Fibroblast of peridontal ligament (primary cell): ENCODE results near the gene ALDH3B2.
A peak's percentile ranks its signal among the peaks of the same experiment; 100 is the strongest.
"Not testable (repeated sequence)": the region's sequence is repeated elsewhere in the genome, so short reads cannot be mapped to it uniquely, and the experiment has no call there.

ENCODE experiments used
- DNase-seq: peaks from one replicate; pipeline ENCODE4 v3.0.0-alpha.2; 2010; ENCODE audit errors: extremely low read depth

ALDH3B2 gene

DNA sequence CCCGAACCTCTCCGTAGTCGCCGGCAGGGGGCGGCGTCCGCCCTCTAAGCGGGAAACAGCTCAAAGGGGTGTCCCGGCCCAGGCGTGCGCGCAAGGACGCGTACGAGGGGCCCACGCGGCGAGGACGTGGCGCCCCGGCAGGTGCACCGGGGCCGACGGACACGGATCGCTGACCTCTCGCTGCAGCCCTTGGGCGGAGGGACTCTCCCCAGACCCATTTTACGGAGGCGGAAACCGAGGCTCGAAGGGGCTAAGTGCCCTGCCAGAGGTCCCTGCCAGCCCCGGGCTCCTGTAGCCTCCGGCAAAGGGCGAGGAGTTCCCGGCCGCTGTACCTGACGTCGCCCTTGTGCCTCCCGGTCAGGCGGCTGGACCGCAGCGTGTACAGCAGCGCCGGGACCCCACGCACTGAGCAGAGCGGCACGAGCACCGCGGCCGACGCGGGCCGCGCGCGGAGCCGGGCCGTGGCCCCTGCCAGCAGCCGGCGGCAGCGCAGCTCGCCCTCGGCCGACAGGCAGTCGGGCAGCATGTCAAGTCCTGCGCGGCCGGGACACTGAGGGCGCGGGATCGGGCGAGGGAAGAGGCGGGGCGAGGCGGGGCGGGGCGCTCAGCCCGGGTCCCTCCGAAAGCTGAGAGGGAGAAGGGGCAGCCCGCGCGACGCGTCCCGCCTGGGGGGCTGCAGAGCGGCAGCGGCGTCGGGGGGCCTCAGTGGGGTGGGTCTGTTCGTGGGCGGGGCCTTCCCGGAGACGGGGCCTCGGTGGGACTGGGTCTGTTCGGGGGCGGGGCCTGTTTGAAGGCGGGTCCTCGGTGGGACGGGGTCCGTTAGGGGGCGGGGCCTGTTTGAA is 44.8 kb downstream of the ALDH3B2 start, which contains the start of gene NUDT8:
NUDT8 (minus strand) TSS at position 552 of the 842 bp plus-strand sequence; CDS start at position 526, 26 bp downstream.
- peak; percentile 67 for DNase-seq

DNA sequence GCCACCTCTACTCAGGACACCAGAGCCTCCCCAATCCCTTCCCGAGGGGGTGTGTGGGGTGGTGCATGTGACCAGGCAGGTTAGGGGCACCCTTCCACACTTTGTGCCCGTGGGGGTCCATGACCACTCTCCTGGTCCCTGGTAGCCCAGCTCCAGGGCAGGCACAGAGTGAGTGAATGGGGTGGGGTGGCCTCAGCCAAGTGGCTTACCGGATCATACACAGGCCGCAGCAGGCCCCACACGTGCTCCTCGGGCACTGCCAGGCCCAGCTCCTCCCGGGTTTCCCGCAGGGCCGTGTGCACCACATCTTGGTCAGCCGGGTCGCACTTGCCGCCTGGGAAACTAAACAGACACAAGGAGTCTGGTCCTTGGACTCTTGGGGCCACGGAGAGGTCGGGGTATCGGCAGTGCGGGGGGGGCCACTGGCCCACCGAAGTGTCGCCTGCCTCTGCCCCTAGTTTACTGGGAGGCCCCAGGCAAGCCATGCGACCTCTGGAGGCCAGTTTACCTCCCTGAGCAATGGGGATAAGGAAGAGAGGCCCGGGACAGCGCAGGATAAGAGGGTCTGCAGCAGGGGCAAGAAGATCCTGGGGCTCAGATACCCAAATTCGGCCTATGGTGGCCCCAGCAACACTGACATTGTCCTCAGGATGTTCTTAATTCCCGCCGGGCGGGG is 45.6 kb downstream of the ALDH3B2 start:
- no peak for DNase-seq

DNA sequence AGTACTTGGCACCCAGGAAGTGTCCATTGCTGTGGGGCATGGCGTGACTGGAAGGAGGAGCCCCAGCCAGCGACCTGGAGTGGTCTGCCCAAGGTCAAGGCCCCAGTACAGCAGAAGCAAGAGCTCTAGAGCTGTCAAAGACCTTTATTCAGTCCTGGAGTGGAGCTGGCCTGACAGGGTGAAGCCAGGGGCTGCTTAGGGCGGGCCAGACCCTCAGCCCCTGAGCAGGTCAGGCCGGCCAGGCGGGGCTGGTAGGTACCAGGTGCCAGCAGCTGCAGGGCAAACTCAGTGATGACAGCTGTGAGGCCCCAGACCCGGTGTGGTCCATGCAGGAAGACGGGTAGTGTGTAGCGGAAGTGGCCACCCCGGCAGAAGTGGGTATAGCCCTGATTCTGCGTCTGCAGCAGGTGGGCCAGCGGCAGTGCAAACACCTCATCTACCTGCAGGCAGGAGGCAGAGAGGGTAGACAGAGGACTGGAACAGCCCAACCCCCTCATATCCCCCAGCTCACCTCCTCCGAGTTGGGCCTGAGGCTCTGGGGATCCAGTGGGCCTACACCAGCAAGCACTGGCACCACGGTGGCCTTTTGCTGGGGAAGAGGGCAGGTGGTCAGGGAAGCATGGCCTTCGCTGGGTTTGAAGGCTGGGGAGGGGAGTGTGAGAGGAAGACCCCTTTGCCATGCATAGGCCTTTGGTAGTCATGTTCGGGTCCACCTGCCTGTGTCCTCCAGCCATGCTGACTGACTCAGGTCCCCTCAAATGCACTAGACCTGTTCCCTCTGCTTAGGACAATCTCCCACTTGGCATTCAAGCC is 46.4 kb downstream of the ALDH3B2 start:
- no peak for DNase-seq

DNA sequence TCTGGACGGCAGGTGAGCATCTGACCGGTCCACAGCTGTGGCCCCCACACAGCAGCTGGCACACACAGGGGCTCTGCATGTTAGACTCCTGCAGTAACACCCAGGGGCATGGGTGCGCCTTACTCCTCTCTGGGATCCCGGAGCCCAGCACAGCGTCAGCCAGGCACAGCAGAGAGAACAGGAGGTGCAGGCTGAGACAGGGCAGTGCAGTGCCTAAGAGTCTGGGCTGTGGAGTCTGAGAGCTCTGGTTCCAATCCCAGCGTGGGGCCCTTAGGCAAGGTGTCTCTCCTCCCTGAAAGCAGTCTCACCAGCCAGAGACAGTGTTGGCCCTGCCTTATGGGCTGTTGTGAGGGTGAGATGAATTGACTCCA is 47.0 kb downstream of the ALDH3B2 start:
- DNase-seq, result no peak

DNA sequence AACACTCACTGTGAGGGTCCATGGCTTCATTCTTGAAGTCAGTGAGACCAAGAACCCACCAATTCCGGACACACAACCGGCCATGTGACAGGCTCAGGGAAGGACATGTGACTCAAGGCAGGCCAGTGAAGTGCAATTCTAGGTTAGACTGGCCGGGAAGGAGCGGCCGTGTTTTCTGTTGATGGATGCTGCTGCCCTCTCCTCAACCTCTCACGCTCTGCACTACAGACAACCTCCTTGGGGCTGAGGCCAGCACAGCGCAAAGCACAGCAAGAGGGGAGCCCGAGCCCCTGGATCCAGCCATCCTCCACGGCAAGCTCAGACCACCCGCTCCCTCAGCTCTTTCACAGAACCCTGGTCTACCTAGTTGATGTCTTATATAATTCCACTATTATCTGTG is 47.5 kb downstream of the ALDH3B2 start:
- DNase-seq, result no peak

DNA sequence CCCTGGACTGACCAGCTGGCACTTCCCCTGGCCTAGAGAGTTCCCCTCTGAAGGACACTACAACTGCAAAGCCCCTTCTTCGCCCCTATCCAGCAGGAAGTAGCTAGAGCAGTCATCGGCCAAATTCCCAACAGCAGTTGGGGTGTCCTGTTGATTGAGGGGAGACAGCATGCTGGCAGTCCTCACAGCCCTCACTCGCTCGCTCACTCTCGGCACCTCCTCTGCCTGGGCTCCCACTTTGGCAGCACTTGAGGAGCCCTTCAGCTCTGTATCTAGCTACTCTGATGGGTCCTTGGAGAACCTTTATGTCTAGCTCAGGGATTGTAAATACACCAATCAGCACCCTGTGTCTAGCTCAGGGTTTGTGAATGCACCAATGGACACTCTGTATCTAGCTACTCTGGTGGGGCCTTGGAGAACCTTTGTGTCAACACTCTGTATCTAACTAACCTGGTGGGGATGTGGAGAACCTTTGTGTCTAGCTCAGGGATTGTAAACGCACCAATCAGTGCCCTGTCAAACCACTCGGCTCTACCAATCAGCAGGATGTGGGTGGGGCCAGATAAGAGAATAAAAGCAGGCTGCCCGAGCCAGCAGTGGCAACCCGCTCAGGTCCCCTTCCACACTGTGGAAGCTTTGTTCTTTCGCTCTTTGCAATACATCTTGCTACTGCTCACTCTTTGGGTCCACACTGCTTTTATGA is 48.1 kb downstream of the ALDH3B2 start:
- not testable (repeated sequence) for DNase-seq

DNA sequence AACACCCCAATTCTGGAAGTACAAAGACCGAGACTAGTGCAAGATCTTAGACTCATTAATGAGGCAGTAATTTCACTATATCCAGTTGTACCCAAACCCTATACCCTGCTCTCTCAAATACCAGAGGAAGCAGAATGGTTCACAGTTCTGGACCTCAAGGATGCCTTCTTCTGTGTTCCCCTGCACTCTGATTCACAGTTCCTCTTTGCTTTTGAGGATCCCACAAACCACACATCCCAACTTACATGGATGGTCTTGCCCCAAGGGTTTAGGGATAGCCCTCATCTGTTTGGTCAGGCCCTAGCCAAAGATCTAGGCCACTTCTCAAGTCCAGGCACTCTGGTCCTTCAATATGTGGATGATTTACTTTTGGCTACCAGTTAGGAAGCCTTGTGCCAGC is 50.6 kb downstream of the ALDH3B2 start:
- not testable (repeated sequence) for DNase-seq

DNA sequence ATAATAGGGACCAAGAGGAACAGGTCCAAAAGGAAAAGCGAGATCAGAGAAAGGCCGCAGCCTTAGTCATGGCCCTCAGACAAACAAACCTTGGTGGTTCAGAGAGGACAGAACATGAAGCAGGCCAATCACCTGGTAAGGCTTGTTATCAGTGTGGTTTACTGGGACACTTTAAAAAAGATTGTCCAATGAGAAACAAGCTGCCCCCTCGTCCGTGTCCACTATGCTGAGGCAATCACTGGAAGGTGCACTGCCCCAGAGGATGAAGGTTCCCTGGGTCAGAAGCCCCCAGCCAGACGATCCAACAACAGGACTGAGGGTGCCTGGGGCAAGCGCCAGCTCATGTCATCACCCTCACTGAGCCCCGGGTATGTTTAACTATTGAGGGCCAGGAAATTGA is 51.5 kb downstream of the ALDH3B2 start:
- DNase-seq, result not testable (repeated sequence)

DNA sequence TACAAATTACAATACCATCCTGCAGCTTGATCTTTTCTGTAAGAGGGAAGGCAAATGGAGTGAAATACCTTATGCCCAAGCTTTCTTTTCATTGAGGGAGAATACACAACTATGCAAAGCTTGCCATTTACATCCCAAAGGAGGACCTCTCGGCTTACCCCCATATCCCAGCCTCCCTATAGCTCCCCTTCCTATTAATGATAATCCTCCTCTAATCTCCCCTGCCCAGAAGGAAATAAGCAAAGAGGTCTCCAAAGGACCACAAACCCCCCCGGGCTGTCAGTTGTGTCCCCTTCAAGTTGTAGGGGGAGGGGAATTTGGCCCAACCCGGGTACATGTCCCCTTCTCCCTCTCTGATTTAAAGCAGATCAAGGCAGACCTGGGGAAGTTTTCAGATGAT is 52.5 kb downstream of the ALDH3B2 start:
- DNase-seq, result not testable (repeated sequence)

DNA sequence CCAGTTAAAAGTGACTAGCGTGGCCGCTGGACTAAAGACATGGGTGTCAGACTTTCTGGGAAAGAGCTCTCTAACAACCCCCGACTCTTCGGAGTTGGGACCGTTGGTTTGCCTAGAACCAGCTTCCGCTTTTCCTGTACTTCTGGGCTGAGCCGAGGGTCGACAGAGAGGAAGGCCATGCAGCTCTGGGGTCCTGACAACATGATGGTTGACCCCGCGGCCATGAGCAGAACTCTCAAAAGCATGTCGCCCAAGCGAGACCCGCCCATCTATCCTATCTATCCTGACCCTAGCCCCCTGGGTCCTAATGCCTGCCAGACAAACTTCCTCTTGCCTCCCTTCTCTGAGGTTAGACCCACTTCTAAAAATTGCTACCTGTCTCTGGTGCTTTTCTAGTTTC is 53.8 kb downstream of the ALDH3B2 start:
- not testable (repeated sequence) for DNase-seq

DNA sequence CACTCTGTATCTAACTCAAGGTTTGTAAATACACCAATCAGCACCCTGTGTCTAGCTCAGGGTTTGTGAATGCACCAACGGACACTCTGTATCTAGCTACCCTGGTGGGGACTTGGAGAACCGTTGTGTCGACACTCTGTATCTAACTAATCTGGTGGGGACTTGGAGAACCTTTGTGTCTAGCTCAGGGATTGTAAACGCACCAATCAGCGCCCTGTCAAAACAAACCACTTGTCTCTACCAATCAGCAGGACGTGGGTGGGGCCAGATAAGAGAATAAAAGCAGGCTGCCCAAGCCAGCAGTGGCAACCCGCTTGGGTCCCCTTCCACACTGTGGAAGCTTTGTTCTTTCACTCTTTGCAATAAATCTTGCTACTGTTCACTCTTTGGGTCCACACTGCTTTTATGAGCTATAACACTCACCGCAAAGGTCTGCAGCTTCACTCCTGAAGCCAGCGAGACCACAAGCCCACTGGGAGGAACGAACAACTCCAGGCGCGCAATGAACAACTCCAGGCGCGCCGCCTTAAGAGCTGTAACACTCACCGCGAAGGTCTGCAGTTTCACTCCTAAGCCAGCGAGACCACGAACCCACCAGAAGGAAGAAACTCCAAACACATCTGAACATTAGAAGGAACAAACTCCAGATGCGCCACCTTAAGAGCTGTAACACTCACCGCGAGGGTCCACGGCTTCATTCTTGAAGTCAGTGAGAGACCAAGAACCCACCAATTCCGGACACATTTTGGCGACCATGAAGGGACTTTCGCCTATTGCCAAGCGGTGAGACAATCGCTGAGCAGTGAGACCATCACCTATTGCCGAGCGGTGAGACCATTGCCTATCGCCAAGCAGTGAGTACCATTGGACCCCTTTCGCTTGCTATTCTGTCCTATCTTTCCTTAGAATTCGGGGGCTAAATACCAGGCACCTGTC is 54.5 kb downstream of the ALDH3B2 start:
- DNase-seq, result not testable (repeated sequence)

DNA sequence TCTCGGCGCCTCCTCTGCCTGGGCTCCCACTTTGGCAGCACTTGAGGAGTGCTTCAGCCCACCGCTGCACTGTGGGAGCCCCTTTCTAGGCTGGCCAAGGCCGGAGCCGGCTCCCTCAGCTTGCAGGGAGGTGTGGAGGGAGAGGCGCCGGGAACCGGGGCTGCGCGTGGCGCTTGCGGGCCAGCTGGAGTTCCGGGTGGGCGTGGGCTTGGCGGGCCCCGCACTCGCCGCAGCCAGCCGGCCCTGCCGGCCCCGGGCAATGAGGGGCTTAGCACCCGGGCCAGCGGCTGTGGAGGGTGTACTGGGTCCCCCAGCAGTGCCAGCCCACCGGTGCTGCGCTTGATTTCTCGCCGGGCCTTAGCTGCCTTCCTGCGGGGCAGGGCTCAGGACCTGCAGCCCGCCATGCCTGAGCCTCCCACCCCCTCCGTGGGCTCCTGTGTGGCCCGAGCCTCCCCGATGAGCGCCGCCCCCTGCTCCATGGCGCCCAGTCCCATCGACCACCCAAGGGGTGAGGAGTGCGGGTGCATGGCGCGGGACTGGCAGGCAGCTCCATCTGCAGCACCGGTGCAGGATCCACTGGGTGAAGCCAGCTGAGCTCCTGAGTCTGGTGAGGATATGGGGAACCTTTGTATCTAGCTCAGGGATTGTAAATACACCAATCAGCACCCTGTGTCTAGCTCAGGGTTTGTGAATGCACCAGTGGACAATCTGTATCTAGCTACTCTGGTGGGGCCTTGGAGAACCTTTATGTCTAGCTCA is 55.3 kb downstream of the ALDH3B2 start:
- DNase-seq, result not testable (repeated sequence)

DNA sequence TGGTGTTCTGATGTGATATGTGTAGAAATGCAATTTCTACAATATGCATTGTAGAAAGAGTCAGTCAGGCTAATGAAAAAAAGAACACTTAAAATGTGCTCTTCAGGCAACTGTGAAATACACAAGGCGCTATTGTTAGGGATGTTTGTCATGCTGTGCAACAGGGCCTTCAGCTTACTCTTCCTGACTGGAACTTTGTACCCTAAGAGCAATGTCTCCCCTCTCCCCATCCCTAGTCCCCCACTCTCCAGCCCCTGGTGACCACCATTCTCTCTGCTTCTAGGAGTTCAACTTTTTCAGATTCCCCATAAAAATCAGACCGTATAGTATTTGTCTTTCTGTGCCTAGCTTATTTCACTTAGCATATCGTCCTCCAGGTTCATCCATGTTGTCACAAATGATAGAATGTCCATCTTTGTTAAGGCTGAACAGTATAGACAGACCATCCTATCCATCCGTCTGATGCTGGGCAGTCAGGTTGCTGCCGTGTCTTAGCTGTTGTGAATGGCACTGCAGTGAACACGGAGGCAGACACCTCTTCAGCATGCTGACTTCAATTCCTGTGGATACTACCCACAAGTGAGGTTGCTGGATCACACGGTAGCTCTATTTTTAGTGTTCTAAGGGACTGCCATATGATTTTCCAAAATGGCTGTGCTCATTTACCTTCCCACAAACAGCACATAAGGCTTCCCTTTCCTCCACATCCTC is 57.0 kb downstream of the ALDH3B2 start:
- no peak for DNase-seq

DNA sequence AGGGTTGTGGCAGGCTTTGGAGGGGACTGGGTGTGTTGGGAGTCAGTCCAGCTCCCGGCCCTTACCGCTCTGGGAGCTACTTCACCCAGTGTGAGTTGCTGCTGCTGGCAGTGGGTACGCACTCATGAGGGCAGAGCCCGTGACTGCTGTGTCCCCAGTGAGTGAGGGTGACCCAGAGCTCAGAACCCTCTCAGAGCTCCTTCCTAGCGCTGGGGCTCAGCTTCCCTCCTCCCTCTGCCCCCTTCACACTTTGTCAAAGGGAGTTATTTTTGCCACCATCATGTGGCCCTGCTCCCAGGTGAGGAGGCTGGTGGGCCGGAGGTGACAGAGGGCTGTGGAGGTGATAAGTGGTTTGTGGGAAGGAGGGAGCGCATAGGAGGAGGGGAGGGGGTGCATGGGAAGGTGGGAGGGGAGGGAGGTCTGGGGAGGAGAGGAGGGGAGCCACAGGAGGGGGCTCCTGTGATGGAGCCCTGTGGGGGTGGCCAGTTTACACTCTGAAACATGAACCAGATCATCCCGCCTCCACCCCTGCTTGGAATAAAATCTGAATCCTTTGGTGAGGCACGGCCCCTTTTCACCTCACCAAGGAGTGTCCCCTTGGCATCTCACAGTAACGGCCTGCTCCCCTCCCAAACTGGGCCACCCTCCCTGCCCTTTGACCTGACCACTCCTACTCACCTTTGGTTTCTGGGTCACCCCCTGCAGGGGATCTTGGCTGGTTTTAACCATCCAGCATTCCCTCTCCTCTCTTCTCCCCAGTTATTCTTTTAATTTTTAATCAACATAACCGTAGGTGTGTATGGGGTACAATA is 57.8 kb downstream of the ALDH3B2 start:
- no peak for DNase-seq

DNA sequence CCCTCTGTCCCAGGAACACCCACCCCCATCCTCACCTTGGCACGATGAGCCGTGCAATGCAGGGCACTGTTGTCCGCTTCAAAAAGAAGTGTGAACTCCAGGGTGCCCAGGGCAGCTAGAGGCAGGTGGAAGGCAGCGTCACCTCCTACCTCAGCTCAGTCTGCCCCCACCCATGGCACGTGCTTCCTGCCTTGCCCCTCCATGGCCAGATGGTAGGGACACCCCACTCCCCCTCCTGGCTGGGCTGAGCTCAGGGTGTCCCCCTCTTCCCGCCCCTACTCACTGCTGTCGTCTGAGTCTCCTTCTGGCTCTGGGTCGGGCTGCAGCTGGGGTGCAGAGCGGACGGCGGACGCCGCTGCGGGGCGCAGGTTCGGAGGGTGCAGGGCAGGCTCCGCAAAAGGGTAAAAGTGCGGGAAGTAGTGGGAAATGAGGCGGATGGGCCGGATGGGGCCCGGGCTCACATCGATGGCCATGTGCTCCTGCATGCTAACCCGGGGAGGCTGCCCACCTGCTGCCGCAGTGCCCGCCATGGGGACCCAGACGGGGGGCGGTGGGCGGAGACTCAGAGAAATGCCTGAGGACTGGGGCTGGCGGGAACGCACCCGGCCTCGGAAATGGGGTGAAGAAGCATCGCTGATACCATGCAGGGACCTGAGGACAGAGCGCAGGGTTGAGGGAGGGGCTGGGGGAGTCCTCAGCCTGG is 58.5 kb downstream of the ALDH3B2 start:
- DNase-seq, result no peak

DNA sequence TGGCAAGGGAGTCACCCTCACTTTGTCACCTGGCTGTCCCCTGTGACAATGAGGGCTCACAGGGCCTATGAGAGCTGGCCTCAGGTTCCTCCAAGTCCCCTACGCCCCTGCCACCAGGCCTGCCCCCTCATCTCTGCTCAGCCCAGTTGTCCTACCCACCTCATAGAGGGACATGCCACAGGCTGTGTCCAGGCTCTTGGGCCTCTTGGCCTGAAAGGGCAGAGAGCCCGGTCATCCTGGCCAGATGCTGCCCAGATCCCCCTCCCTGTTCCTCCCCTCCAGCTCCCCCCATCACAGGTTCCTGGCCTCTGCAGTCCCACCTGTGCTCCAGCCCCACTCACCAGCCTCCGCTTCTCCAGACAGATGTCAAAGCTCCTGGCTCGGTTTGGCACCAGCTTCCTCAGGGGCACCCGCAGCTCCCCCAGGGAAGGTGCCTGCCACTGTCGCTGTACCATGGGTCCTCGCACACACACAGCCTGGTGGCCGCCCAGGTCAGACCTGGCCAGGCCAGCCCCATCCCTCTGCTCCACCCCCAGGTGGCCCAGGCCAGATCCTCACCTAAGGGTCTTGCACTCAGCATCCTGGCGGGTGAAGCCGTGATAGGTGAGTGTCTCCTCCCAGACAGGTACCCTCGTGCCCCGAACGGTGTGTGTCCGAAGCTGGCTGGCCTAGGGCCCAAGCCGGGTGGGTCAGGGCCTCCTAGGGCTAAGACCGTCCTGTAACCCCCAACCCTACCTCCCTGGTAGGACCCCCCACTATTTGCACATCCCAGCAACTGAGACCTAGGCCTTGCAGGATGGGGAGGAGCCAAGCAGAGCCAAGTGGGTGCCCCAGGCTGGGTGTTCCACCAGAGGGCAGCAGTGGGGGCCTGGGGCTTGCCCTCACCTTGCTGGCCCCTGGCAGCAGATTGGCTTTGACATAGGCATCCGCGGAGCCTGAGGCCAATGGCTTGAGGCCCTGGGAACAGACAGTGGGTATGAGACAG is 59.4 kb downstream of the ALDH3B2 start:
- DNase-seq, result no peak
